Subcutaneous abdominal adipose tissue (tissue), 5 donors: Measurements from ENCODE around the gene NLGN2.

ENCODE experiments used
- H3K27ac ChIP-seq: one replicate; pipeline ENCODE4 v1.7.0; 2013; ENCODE audit warnings: low read depth, mild to moderate bottlenecking, inconsistent platforms, low read length, moderate library complexity
- H3K27me3 ChIP-seq, 5 donors: one replicate each; pipeline ENCODE4 v1.7.0; 2013; ENCODE audit warnings: low read length in 5 of 5, inconsistent platforms in 1 of 5; ENCODE audit not compliant: control insufficient read depth in 5 of 5, insufficient read depth in 4 of 5
- H3K36me3 ChIP-seq, 5 donors: one replicate each; pipeline ENCODE4 v1.7.0; 2013; ENCODE audit warnings: low read length in 5 of 5; ENCODE audit not compliant: control insufficient read depth in 5 of 5, insufficient read depth in 5 of 5
- H3K4me1 ChIP-seq, 5 donors: one replicate each; pipeline ENCODE4 v1.7.0; 2013; ENCODE audit warnings: low read length in 5 of 5, mild to moderate bottlenecking in 3 of 5, moderate library complexity in 1 of 5; ENCODE audit not compliant: control insufficient read depth in 5 of 5, insufficient read depth in 5 of 5
- H3K4me3 ChIP-seq, 5 donors: one replicate each; pipeline ENCODE4 v1.7.0; 2013; ENCODE audit warnings: low read length in 5 of 5, low read depth in 1 of 5
- H3K9ac ChIP-seq, 5 donors: one replicate each; pipeline ENCODE4 v1.7.0; 2013; ENCODE audit warnings: low read length in 5 of 5, mild to moderate bottlenecking in 4 of 5, moderate library complexity in 3 of 5
- H3K9me3 ChIP-seq, 5 donors: one replicate each; pipeline ENCODE4 v1.7.0; 2013; ENCODE audit warnings: low read length in 5 of 5; ENCODE audit not compliant: control insufficient read depth in 5 of 5
- donor health status: healthy.
- donor health status: healthy.
- donor health status: healthy.
- donor health status: healthy.
- donor health status: healthy.

Gene NLGN2

DNA sequence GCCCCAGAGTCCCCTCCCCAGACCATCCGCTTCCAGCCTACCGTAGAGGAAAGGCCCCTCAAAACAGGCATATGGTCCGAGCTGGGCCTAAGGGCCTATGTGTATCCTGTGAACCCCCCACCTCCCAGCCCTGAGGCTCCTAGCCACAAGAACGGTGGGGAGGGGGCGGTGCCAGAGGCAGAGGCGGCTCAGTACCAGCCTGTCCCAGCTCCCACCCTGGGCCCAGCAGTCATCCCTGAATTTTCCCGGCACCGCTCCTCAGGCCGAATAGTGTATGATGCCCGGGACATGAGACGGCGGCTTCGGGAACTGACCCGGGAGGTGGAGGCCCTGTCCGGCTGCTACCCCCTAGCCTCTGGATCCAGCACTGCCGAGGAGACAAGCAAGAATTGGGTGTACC lies 13.5 kb downstream of the NLGN2 start:
- Histone ChIP-seq H3K4me3 (no peak overlapping the region), H3K27me3 (peaks cover 0 to 16% (median 9%) of the 10 kb centered on the region in 5 donors)

DNA sequence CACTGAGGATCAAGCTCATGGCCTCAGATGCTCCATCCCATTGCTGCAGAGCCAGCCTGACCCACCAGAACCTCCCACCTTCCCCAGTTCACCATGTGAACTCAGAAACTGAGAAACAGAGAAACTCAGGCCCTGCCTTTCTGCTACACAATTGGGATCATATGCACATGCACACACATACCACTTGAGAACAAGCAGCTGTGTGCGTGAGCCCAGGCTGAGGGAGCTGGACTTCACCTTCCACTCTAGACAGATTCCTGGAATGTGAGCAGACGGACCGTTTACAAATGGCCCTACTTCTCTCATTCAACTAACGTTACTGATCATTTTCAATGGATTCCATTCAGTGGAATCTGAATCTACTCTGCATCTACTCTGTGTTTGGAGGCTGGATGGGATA lies 16.0 kb downstream of the NLGN2 start:
- H3K9ac ChIP-seq: no peak overlapping the region
- H3K27me3 ChIP-seq: peaks cover 0 to 12% (median 9%) of the 10 kb centered on the region in 5 donors
- H3K36me3 ChIP-seq: no peaks in the 10 kb centered on the region
- H3K4me3 ChIP-seq: no peak overlapping the region
- H3K4me1 ChIP-seq: no peaks in the 10 kb centered on the region
- no peaks in the 10 kb centered on the region for H3K9me3 ChIP-seq
- H3K27ac ChIP-seq: no peak overlapping the region

More for the DNA sequence above, 13.5 kb downstream of the NLGN2 start:
- no peaks in the 10 kb centered on the region for H3K9me3 ChIP-seq
- H3K9ac ChIP-seq: no peak overlapping the region
- peaks cover 0 to 7% (median 2%) of the 10 kb centered on the region in 5 donors for H3K36me3 ChIP-seq
- H3K4me1 ChIP-seq: peaks cover 0 to 4% (median 0%) of the 10 kb centered on the region in 5 donors
- no peak overlapping the region for H3K27ac ChIP-seq

DNA sequence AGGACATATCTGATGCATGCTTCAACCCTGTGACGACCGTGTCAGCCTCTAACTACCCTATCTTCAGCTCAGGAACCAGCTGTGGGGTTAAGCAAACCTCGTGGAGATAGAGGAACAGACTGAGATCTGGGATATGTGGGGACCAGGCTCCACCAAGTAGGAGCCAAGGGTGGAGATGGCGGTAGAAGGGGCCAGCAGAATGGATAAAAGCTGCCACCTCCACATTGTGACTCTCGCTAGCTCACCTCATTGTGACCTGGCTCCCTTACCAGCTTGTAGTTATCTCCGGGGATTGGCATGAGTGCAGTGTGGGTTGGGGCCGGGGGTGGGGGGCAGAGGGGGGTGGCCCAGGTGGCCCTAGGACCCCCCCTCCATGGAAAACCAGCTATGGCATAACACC lies 17.7 kb downstream of the NLGN2 start, which contains the start of gene SPEM2:
Gene SPEM2 (plus strand): TSS at position 301 of the 400 bp plus-strand sequence. CDS start 73 bp downstream, at position 374.
- H3K4me3 ChIP-seq: no peak within 1 kb of the TSS
- no peaks in the 10 kb centered on the region for H3K4me1 ChIP-seq
- peaks cover 0 to 4% (median 0%) of the 10 kb centered on the region in 5 donors for H3K27me3 ChIP-seq
- no peak within 1 kb of the TSS for H3K27ac ChIP-seq
- H3K9me3 ChIP-seq: no peaks in the 10 kb centered on the region
- H3K9ac ChIP-seq: no peak within 1 kb of the TSS
- H3K36me3 ChIP-seq: no peaks in the 10 kb centered on the region

DNA sequence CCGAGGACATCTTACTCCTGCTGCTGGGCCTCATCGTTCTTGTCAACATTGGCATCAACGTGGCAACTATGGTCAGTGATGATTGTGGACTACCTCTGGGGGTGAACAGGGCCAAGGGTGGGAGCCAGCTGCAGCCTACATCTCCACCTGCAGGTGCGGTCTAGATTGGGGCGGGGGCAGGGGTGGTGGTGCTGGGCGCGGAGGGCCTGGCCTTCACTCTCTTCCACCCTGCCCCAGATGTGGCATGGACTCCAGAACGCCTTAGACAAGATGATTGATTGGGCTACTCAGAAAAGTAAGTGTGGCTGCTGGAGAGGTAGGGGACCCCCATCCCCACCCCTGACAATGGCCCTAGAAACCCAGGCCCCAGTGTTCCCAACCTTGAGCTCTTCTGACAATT lies 18.1 kb downstream of the NLGN2 start:
- H3K4me1 ChIP-seq: no peaks in the 10 kb centered on the region
- H3K4me3 ChIP-seq: no peak overlapping the region
- H3K27me3 ChIP-seq: peaks cover 0 to 4% (median 0%) of the 10 kb centered on the region in 5 donors
- no peaks in the 10 kb centered on the region for H3K36me3 ChIP-seq
- H3K27ac ChIP-seq: no peak overlapping the region
- H3K9ac ChIP-seq: no peak overlapping the region
- H3K9me3 ChIP-seq: no peaks in the 10 kb centered on the region

DNA sequence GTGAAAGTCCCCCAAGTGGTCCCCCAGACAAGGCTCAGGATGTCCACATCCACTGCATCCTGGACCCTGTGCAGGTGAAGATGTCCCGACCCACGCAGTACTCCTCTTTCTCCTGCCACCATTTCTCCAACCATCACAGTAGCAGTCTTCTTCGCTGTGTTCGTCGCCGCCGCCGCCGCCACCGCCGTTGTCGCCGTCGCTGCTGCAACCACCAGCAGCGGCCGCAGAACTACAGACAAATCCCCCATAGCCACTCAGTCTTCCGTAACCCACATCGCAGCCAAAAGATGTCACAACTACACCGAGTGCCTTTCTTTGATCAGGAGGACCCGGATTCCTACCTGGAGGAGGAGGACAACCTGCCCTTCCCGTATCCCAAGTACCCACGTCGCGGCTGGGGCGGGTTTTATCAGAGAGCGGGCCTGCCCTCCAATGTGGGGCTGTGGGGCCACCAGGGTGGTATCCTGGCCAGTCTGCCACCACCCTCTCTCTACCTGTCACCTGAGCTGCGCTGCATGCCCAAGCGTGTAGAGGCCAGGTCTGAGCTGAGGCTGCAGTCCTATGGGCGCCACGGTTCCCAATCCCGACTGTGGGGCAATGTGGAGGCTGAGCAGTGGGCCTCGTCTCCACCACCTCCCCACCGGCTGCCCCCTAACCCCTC lies 18.7 kb downstream of the NLGN2 start:
- Histone ChIP-seq H3K27me3 (peaks cover 0 to 4% (median 0%) of the 10 kb centered on the region in 5 donors), H3K4me1 (no peaks in the 10 kb centered on the region), H3K4me3 (no peak overlapping the region), H3K9ac (no peak overlapping the region), H3K9me3 (no peaks in the 10 kb centered on the region), H3K27ac (no peak overlapping the region), H3K36me3 (no peaks in the 10 kb centered on the region)

DNA sequence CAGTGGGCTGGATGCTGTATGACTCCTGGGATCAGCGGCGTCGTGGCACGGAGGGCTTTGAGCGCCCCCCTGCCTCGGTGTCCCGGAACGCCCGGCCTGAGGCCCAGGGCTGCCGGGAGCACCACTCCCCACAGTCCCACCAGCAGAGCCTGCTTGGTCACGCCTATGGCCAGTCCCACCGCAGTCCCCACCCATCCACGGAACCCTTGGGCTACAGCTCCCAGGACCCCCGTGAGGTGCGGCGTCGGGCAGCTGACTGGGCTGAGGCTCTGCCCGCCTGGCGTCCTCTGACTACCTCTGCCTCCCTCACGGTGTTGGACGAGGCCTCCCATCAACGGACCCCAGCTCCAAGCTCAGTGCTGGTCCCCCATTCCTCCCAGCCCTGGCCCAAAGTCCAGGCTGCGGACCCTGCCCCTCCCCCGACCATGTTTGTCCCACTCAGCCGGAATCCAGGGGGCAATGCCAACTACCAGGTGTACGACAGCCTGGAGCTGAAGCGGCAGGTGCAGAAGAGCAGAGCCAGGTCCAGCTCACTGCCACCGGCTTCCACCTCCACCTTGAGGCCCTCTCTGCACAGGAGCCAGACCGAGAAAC lies 19.3 kb downstream of the NLGN2 start:
- no peak overlapping the region for H3K9ac ChIP-seq
- H3K27ac ChIP-seq: no peak overlapping the region
- no peaks in the 10 kb centered on the region for H3K9me3 ChIP-seq
- peaks cover 0 to 4% (median 0%) of the 10 kb centered on the region in 5 donors for H3K27me3 ChIP-seq
- no peaks in the 10 kb centered on the region for H3K36me3 ChIP-seq
- no peak overlapping the region for H3K4me3 ChIP-seq
- H3K4me1 ChIP-seq: no peaks in the 10 kb centered on the region

DNA sequence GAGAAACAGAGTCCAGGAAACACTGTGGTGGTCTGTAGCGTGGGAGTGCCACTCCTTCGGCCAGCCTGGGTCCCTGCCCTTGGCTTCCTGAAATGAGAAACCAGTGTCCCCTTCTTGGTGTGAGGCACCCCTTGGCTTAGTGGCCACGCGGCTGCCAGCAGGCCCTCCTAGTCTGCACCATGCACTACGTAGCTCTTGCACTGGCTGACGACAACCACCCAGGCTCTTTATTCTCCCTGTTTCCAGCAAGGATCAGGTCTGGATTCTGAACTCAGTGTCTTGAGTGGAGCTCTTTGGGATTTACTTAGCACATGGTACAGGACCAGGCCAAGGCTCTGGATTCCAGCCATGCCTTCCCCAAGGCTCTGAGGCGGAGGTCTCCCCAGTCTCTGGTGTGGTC lies 19.9 kb downstream of the NLGN2 start:
- Histone ChIP-seq H3K27ac (no peak overlapping the region), H3K9me3 (no peaks in the 10 kb centered on the region), H3K4me3 (no peak overlapping the region), H3K4me1 (no peaks in the 10 kb centered on the region), H3K36me3 (no peaks in the 10 kb centered on the region), H3K9ac (no peak overlapping the region), H3K27me3 (peaks cover 0 to 4% (median 0%) of the 10 kb centered on the region in 5 donors)

DNA sequence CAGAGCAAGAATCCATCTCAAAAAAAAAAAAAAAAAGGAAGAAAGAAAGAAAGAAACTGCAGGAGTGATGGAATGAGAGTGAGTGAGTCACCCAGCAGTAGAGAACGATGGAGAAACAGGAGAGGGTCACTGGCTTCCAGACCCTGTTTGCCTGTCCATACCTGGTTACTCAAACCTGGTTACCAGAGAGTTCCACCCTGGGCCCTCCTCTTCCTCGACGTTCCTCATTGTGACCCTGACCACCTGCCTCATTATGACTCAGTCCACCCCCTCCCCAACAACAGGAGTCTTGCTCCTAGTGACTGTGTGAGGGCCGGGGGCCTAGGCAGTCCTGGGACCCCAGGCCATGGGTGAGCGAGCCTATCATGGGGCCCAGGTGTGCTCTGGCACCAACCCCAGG lies 20.9 kb downstream of the NLGN2 start, which contains the start of gene SPEM3:
Gene SPEM3 (plus strand): TSS at position 301 of the 400 bp plus-strand sequence. CDS start 46 bp downstream, at position 347.
- no peak within 1 kb of the TSS for H3K4me3 ChIP-seq
- no peaks in the 10 kb centered on the region for H3K9me3 ChIP-seq
- peaks cover 0 to 4% (median 0%) of the 10 kb centered on the region in 5 donors for H3K27me3 ChIP-seq
- no peaks in the 10 kb centered on the region for H3K36me3 ChIP-seq
- H3K27ac ChIP-seq: no peak within 1 kb of the TSS
- no peaks in the 10 kb centered on the region for H3K4me1 ChIP-seq
- H3K9ac ChIP-seq: no peak within 1 kb of the TSS

DNA sequence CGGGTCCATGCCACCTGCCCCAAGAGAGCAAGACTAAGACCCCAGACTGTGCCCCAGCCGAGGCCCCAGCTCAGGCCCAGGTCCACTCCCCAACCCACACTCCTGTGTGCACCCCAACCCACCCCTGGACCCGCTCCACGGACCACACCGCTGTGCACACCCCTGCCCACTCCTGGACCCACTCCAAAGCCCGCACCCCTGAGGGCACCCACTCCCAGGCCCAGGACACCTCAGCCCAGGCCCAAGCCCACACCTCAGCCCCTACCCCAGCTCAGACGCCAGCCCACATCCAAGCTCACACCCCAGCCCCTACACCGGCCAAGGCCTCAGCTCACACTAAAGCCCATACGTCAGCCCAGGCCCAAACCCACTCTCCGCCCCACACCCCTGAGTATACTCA lies 22.1 kb downstream of the NLGN2 start:
- no peak overlapping the region for H3K27ac ChIP-seq
- H3K36me3 ChIP-seq: no peaks in the 10 kb centered on the region
- peaks cover 0 to 4% (median 0%) of the 10 kb centered on the region in 5 donors for H3K27me3 ChIP-seq
- H3K4me3 ChIP-seq: no peak overlapping the region
- H3K4me1 ChIP-seq: no peaks in the 10 kb centered on the region
- no peak overlapping the region for H3K9ac ChIP-seq
- no peaks in the 10 kb centered on the region for H3K9me3 ChIP-seq

DNA sequence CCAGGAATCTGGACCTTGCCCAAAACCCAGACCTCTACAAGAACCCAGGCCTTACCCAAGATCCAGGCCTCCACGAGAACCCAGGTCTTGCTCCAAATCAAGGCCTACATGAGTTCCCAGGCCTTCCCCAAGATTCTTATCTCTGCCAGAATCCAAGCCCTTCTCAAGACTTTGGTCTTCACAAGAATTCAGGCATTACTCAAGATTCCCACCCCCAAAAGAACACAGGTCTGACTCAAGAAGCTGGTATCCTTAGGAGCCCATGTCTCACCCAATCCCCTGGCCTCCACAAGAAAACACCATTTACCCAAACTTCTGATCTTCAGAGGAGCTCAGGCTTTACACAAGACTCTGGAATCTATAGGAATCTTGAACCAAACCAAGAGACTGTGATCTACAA lies 23.6 kb downstream of the NLGN2 start:
- H3K27me3 ChIP-seq: peaks cover 0 to under 1% (median 0%) of the 10 kb centered on the region in 5 donors
- peaks cover 0 to 11% (median 10%) of the 10 kb centered on the region in 5 donors for H3K4me1 ChIP-seq
- no peaks in the 10 kb centered on the region for H3K36me3 ChIP-seq

More for the DNA sequence above, 23.6 kb downstream of the NLGN2 start:
- no peak overlapping the region for H3K4me3 ChIP-seq
- H3K27ac ChIP-seq: no peak overlapping the region
- no peaks in the 10 kb centered on the region for H3K9me3 ChIP-seq
- no peak overlapping the region for H3K9ac ChIP-seq
